Keratinocyte (primary cell): ENCODE measurements around the gene GXYLT1. TPM values are rescaled to one million over a fixed set of nuclear protein-coding genes. Genes with fewer than 3 reads are reported as not detected.

Experiments used
- DNase-seq: peaks from one replicate; pipeline ENCODE4 v3.0.0-alpha.2; 2011; ENCODE audit warnings: low read depth, missing footprints, low spot score
- FAIRE-seq: peaks from 2 replicates; lab custom pipeline; 2011; peaks lifted over from hg19 to GRCh38; lab: Jason Lieb, UNC
- H2AFZ ChIP-seq: 2 replicates; pipeline ENCODE4 v1.6.0; 2012; ENCODE audit warnings: low read length, control low read depth, inconsistent platforms; ENCODE audit not compliant: control insufficient read depth
- H3K27ac ChIP-seq: 2 replicates; pipeline ENCODE4 v1.5.1; 2011; ENCODE audit warnings: low read length; ENCODE audit not compliant: control insufficient read depth, insufficient read depth
- H3K27me3 ChIP-seq: 3 replicates; pipeline ENCODE4 v1.6.0; 2011; ENCODE audit warnings: low read length; ENCODE audit not compliant: control insufficient read depth, insufficient read depth; ENCODE audit errors: extremely low read depth
- H3K36me3 ChIP-seq, 2 experiments: 2 replicates in 1 of 2; 3 replicates in 1 of 2; pipeline ENCODE4 v1.5.1; 2011; ENCODE audit warnings: low read length in 2 of 2, mild to moderate bottlenecking in 1 of 2; ENCODE audit not compliant: control insufficient read depth in 2 of 2, insufficient read depth in 2 of 2; ENCODE audit errors: extremely low read depth in 1 of 2
- H3K4me1 ChIP-seq: 3 replicates; pipeline ENCODE4 v1.5.1; 2011; ENCODE audit warnings: low read length; ENCODE audit not compliant: control insufficient read depth, insufficient read depth; ENCODE audit errors: extremely low read depth
- H3K4me2 ChIP-seq: 3 replicates; pipeline ENCODE4 v1.6.0; 2011; ENCODE audit warnings: low read depth, low read length; ENCODE audit not compliant: control insufficient read depth, insufficient read depth; ENCODE audit errors: extremely low read depth
- H3K4me3 ChIP-seq, 3 experiments: fragments of 200-600 bp in 1 of 3; sonication (generic) in 1 of 3; 2 replicates in 2 of 3; 3 replicates in 1 of 3; pipeline ENCODE4 v1.5.1; 2011 to 2016; ENCODE audit warnings: low read length in 3 of 3, mild to moderate bottlenecking in 3 of 3, control low read depth in 2 of 3, inconsistent platforms in 1 of 3, low read depth in 1 of 3, mixed read lengths in 1 of 3, mixed run types in 1 of 3, moderate library complexity in 1 of 3; ENCODE audit not compliant: control insufficient read depth in 2 of 3, insufficient read depth in 2 of 3; ENCODE audit errors: extremely low read depth in 1 of 3
- H3K79me2 ChIP-seq: 2 replicates; pipeline ENCODE4 v1.6.0; 2012; ENCODE audit warnings: low read length; ENCODE audit not compliant: control insufficient read depth, insufficient read depth
- H3K9ac ChIP-seq: 3 replicates; pipeline ENCODE4 v1.6.0; 2011; ENCODE audit warnings: low read length; ENCODE audit not compliant: control insufficient read depth, insufficient read depth; ENCODE audit errors: extremely low read depth
- H3K9me1 ChIP-seq: 3 replicates; pipeline ENCODE4 v1.6.0; 2011; ENCODE audit warnings: low read length; ENCODE audit not compliant: control insufficient read depth, insufficient read depth; ENCODE audit errors: extremely low read depth
- H3K9me3 ChIP-seq: 2 replicates; pipeline ENCODE4 v1.5.1; 2012; ENCODE audit warnings: low read depth, low read length; ENCODE audit not compliant: control insufficient read depth
- H4K20me1 ChIP-seq: 3 replicates; pipeline ENCODE4 v1.6.0; 2011; ENCODE audit warnings: low read length; ENCODE audit not compliant: control insufficient read depth, insufficient read depth; ENCODE audit errors: extremely low read depth
- CTCF ChIP-seq, 3 experiments: IDR thresholded peaks in 1 of 3; conservative IDR thresholded peaks in 1 of 3; optimal IDR thresholded peaks in 1 of 3; 2 replicates in 2 of 3; 3 replicates in 1 of 3; pipeline versions ENCODE3 to v1.5.1; 2011; ENCODE audit warnings: low read length in 3 of 3, mild to moderate bottlenecking in 3 of 3, moderate library complexity in 2 of 3, control low read depth in 1 of 3, inconsistent platforms in 1 of 3; ENCODE audit not compliant: insufficient read depth in 2 of 3; ENCODE audit errors: extremely low read depth in 1 of 3
- EZH2 ChIP-seq: IDR thresholded peaks from one replicate; pipeline ENCODE4 v1.6.1; 2012; ENCODE audit warnings: inconsistent platforms, mild to moderate bottlenecking, low read length, moderate library complexity
- dilution Hi-C: fragments of 300-500 bp; cut with MboI; formaldehyde crosslinking; loops from one replicate; pipeline ENCODE4 v1.7.0; 2020; ENCODE audit warnings: low sequenced_read_pairs; ENCODE audit not compliant: extremely low pct_ligation_motif_present
- polyA plus RNA-seq, 5 experiments: library from polyadenylated mRNA; depleted of rRNA in 3 of 5; stranded (reverse) in 3 of 5; stranded (forward) in 1 of 5; unstranded in 1 of 5; fragments of >200 nt; gene quantifications; 1 replicate in 1 of 5; 2 replicates in 3 of 5; 3 replicates in 1 of 5; pipeline versions ENCODE4 v1.2.1 to v1.2.3, GENCODE V29; 2011 to 2012; ENCODE audit warnings: missing spikeins in 2 of 5, low read depth in 1 of 5, low replicate concordance in 1 of 5

The GXYLT1 gene
- polyA plus RNA-seq, 1 donor (not counting 4 experiments of a cell fraction or from before 2014, with no cell fraction given): 8.1 TPM

GRCh38 chr12:42178101-42178500 lies 33.4 kb upstream of the GXYLT1 start:
- Histone ChIP-seq H3K4me3 (no peak overlapping the region), H3K79me2 (no peaks in the 10 kb centered on the region), H4K20me1 (no peaks in the 10 kb centered on the region), H3K4me1 (no peaks in the 10 kb centered on the region), H2AFZ (no peak overlapping the region), H3K4me2 (no peak overlapping the region), H3K9ac (no peak overlapping the region), H3K27ac (no peak overlapping the region), H3K9me1 (no peaks in the 10 kb centered on the region), H3K36me3 (no peaks in the 10 kb centered on the region), H3K27me3 (no peaks in the 10 kb centered on the region), H3K9me3 (no peaks in the 10 kb centered on the region)
- dilution Hi-C loops: no loop called here
- no peak for FAIRE-seq
- DNase-seq: no peak
- TF ChIP-seq EZH2 (no peak), CTCF (optimal IDR thresholded peaks at IDR 0.05 in 1 of 3, IDR thresholded peaks at IDR 0.05 in 1 of 3, conservative IDR thresholded peaks at IDR 0.05 in 1 of 3; ENCODE audit: extremely low read depth in 1 of 3, insufficient read depth in 2 of 3, low read length in 3 of 3) (no peak)

GRCh38 chr12:42174978-42175377 lies 30.3 kb upstream of the GXYLT1 start:
- H3K9me3 ChIP-seq: no peaks in the 10 kb centered on the region
- H3K27ac ChIP-seq: no peak overlapping the region
- H3K27me3 ChIP-seq: no peaks in the 10 kb centered on the region
- H3K79me2 ChIP-seq: no peaks in the 10 kb centered on the region
- FAIRE-seq: no peak
- DNase-seq: no peak
- H3K9ac ChIP-seq: no peak overlapping the region
- no peak overlapping the region for H2AFZ ChIP-seq
- TF ChIP-seq CTCF (optimal IDR thresholded peaks at IDR 0.05 in 1 of 3, IDR thresholded peaks at IDR 0.05 in 1 of 3, conservative IDR thresholded peaks at IDR 0.05 in 1 of 3; ENCODE audit: extremely low read depth in 1 of 3, insufficient read depth in 2 of 3, low read length in 3 of 3) (no peak), EZH2 (no peak)
- no peak overlapping the region for H3K4me3 ChIP-seq
- no peaks in the 10 kb centered on the region for H3K36me3 ChIP-seq
- H3K9me1 ChIP-seq: no peaks in the 10 kb centered on the region
- no peaks in the 10 kb centered on the region for H4K20me1 ChIP-seq
- no peaks in the 10 kb centered on the region for H3K4me1 ChIP-seq
- no peak overlapping the region for H3K4me2 ChIP-seq
- dilution Hi-C loops: no loop called here
